ENCODE data around the gene LNX1. TPM values are rescaled to one million over a fixed set of nuclear protein-coding genes. Genes with fewer than 3 reads are reported as not detected.

The LNX1 gene
- total RNA-seq, 1 donor from 2014 or later = 4.4 TPM

GRCh38 chr4:53576676-53577372 lies 14.5 kb downstream of the LNX1 start:
- Histone ChIP-seq H3K4me3 (ENCODE audit: insufficient read depth, low read depth, low read length) (no peak overlapping the region), H3K79me2 (ENCODE audit: insufficient read depth, low read length) (no peaks in the 10 kb centered on the region), H3K27me3 (ENCODE audit: insufficient read depth, low read length) (no peaks in the 10 kb centered on the region), H3K27ac (ENCODE audit: low read depth, low read length) (no peak overlapping the region), H3K9ac (ENCODE audit: low read length) (no peak overlapping the region), H4K20me1 (ENCODE audit: insufficient read depth, low read length) (no peaks in the 10 kb centered on the region), H3K4me1 (ENCODE audit: insufficient read depth, low read length) (peaks cover 18% of the 10 kb centered on the region), H3K36me3 (ENCODE audit: insufficient read depth, low read length) (no peaks in the 10 kb centered on the region), H2AFZ (ENCODE audit: low read depth, low read length) (no peak overlapping the region), H3K9me3 (ENCODE audit: insufficient read depth, low read depth, low read length) (no peaks in the 10 kb centered on the region), H3K4me2 (ENCODE audit: low read length) (peak overlapping the region; percentile 51)
- no peaks in the 10 kb centered on the region for H3K36me3 Mint-ChIP-seq (ENCODE audit: low read depth, unreplicated experiment)
- no peak for TF ChIP-seq EZH2 (IDR thresholded peaks at IDR 0.05; ENCODE audit: insufficient read depth, low read length)
- TF ChIP-seq, protein P1, sequence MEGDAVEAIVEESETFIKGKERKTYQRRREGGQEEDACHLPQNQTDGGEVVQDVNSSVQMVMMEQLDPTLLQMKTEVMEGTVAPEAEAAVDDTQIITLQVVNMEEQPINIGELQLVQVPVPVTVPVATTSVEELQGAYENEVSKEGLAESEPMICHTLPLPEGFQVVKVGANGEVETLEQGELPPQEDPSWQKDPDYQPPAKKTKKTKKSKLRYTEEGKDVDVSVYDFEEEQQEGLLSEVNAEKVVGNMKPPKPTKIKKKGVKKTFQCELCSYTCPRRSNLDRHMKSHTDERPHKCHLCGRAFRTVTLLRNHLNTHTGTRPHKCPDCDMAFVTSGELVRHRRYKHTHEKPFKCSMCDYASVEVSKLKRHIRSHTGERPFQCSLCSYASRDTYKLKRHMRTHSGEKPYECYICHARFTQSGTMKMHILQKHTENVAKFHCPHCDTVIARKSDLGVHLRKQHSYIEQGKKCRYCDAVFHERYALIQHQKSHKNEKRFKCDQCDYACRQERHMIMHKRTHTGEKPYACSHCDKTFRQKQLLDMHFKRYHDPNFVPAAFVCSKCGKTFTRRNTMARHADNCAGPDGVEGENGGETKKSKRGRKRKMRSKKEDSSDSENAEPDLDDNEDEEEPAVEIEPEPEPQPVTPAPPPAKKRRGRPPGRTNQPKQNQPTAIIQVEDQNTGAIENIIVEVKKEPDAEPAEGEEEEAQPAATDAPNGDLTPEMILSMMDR (IDR thresholded peaks at IDR 0.05; ENCODE audit: insufficient read depth, low read depth, low read length) = no peak
- FAIRE-seq (peak; percentile 5), DNase-seq (ENCODE audit: low read depth) (peak; percentile 36)
- no peaks in the 10 kb centered on the region for H3K27me3 Mint-ChIP-seq (ENCODE audit: low read depth, unreplicated experiment)
- H3K4me1 Mint-ChIP-seq (ENCODE audit: low read depth, unreplicated experiment) = peaks cover 8% of the 10 kb centered on the region
- H3K9me3 Mint-ChIP-seq (ENCODE audit: unreplicated experiment) = no peaks in the 10 kb centered on the region
- no peak overlapping the region for H3K27ac Mint-ChIP-seq (ENCODE audit: unreplicated experiment)
- H3K4me3 Mint-ChIP-seq (ENCODE audit: unreplicated experiment) = no peak overlapping the region

- Mint-ChIP-seq H3K27ac (ENCODE audit: unreplicated experiment) (no peak overlapping the region), H3K36me3 (ENCODE audit: low read depth, unreplicated experiment) (no peaks in the 10 kb centered on the region), H3K9me3 (ENCODE audit: unreplicated experiment) (no peaks in the 10 kb centered on the region), H3K27me3 (ENCODE audit: low read depth, unreplicated experiment) (no peaks in the 10 kb centered on the region), H3K4me1 (ENCODE audit: low read depth, unreplicated experiment) (peaks cover 8% of the 10 kb centered on the region), H3K4me3 (ENCODE audit: unreplicated experiment) (no peak overlapping the region)
- H3K27me3 ChIP-seq (ENCODE audit: insufficient read depth, low read length) = no peaks in the 10 kb centered on the region
- no peaks in the 10 kb centered on the region for H3K9me3 ChIP-seq (ENCODE audit: insufficient read depth, low read depth, low read length)
- DNase-seq (ENCODE audit: low read depth) (no peak), FAIRE-seq (no peak)
- TF ChIP-seq, protein P1 (IDR thresholded peaks at IDR 0.05; ENCODE audit: insufficient read depth, low read depth, low read length) = no peak
- TF ChIP-seq EZH2 (IDR thresholded peaks at IDR 0.05; ENCODE audit: insufficient read depth, low read length) = no peak
- no peak overlapping the region for H2AFZ ChIP-seq (ENCODE audit: low read depth, low read length)
- no peak overlapping the region for H3K4me2 ChIP-seq (ENCODE audit: low read length)
- no peak overlapping the region for H3K9ac ChIP-seq (ENCODE audit: low read length)
- H3K79me2 ChIP-seq (ENCODE audit: insufficient read depth, low read length) = no peaks in the 10 kb centered on the region
- H3K4me1 ChIP-seq (ENCODE audit: insufficient read depth, low read length) = peaks cover 18% of the 10 kb centered on the region
- H3K36me3 ChIP-seq (ENCODE audit: insufficient read depth, low read length) = no peaks in the 10 kb centered on the region
- H3K4me3 ChIP-seq (ENCODE audit: insufficient read depth, low read depth, low read length) = no peak overlapping the region
- no peak overlapping the region for H3K27ac ChIP-seq (ENCODE audit: low read depth, low read length)
- no peaks in the 10 kb centered on the region for H4K20me1 ChIP-seq (ENCODE audit: insufficient read depth, low read length)
Measured at GRCh38 chr4:53576071-53576617, 15.1 kb downstream of the LNX1 start.

DNA sequence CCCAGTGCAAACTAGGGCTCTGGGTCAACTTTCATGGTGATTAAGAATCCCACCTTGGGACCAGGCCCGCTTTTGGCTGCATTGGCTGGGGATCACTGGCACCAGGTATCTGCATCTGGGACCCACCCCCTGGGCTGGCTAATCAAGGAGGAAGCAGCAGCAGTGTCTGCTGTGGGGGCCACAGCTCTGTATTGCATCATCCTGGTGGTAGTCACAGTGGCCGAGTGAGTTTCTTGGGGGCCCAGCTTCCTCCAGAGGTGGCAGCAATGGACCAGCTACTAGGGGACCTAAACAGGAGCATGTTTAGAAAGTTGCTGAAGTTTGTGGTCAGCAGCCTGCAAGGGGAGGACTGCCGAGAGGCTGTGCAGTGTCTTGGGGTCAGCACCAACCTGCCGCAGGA lies 15.7 kb downstream of the LNX1 start:
- Mint-ChIP-seq H3K27ac (ENCODE audit: unreplicated experiment) (no peak overlapping the region), H3K27me3 (ENCODE audit: low read depth, unreplicated experiment) (no peaks in the 10 kb centered on the region), H3K36me3 (ENCODE audit: low read depth, unreplicated experiment) (no peaks in the 10 kb centered on the region), H3K9me3 (ENCODE audit: unreplicated experiment) (no peaks in the 10 kb centered on the region), H3K4me1 (ENCODE audit: low read depth, unreplicated experiment) (peaks cover 8% of the 10 kb centered on the region), H3K4me3 (ENCODE audit: unreplicated experiment) (no peak overlapping the region)
- Histone ChIP-seq H3K27ac (ENCODE audit: low read depth, low read length) (no peak overlapping the region), H3K4me3 (ENCODE audit: insufficient read depth, low read depth, low read length) (no peak overlapping the region), H3K36me3 (ENCODE audit: insufficient read depth, low read length) (no peaks in the 10 kb centered on the region), H3K4me2 (ENCODE audit: low read length) (no peak overlapping the region), H3K27me3 (ENCODE audit: insufficient read depth, low read length) (no peaks in the 10 kb centered on the region), H2AFZ (ENCODE audit: low read depth, low read length) (no peak overlapping the region), H3K9me3 (ENCODE audit: insufficient read depth, low read depth, low read length) (no peaks in the 10 kb centered on the region), H3K79me2 (ENCODE audit: insufficient read depth, low read length) (no peaks in the 10 kb centered on the region), H4K20me1 (ENCODE audit: insufficient read depth, low read length) (no peaks in the 10 kb centered on the region), H3K9ac (ENCODE audit: low read length) (no peak overlapping the region), H3K4me1 (ENCODE audit: insufficient read depth, low read length) (peaks cover 18% of the 10 kb centered on the region)
- no peak for DNase-seq (ENCODE audit: low read depth)
- no peak for FAIRE-seq
- no peak for TF ChIP-seq EZH2 (IDR thresholded peaks at IDR 0.05; ENCODE audit: insufficient read depth, low read length)
- TF ChIP-seq, protein P1 (IDR thresholded peaks at IDR 0.05; ENCODE audit: insufficient read depth, low read depth, low read length) = no peak
